Glutamatergic neuron (in vitro differentiated cells): ENCODE measurements around the gene SIGLEC1. TPM values are rescaled to one million over a fixed set of nuclear protein-coding genes. Genes with fewer than 3 reads are reported as not detected.
A peak's percentile ranks its signal among the peaks of the same experiment; 100 is the strongest.

Experiments used
- DNase-seq: peaks from one replicate; pipeline ENCODE4 v3.0.0; 2022
- H3K27ac Mint-ChIP-seq: one replicate; pipeline ENCODE4 v1.8.0; 2020; ENCODE audit warnings: mild to moderate bottlenecking, mixed read lengths, inconsistent platforms; ENCODE audit not compliant: unreplicated experiment
- H3K27me3 Mint-ChIP-seq: one replicate; pipeline ENCODE4 v1.8.0; 2020; ENCODE audit warnings: mild to moderate bottlenecking, moderate library complexity, mixed read lengths, inconsistent platforms; ENCODE audit not compliant: unreplicated experiment
- H3K36me3 Mint-ChIP-seq: one replicate; pipeline ENCODE4 v1.8.0; 2020; ENCODE audit warnings: mild to moderate bottlenecking, mixed read lengths, inconsistent platforms; ENCODE audit not compliant: unreplicated experiment
- H3K4me1 Mint-ChIP-seq: one replicate; pipeline ENCODE4 v1.8.0; 2020; ENCODE audit warnings: mild to moderate bottlenecking, low read depth, mixed read lengths, inconsistent platforms; ENCODE audit not compliant: unreplicated experiment
- H3K4me3 Mint-ChIP-seq: one replicate; pipeline ENCODE4 v1.8.0; 2020; ENCODE audit warnings: mild to moderate bottlenecking, mixed read lengths, inconsistent platforms; ENCODE audit not compliant: unreplicated experiment
- H3K9me3 Mint-ChIP-seq: one replicate; pipeline ENCODE4 v1.8.0; 2020; ENCODE audit warnings: mild to moderate bottlenecking, moderate library complexity, mixed read lengths, inconsistent platforms; ENCODE audit not compliant: unreplicated experiment
- total RNA-seq: library from RNA; stranded (reverse); fragmentation: NEBNext Ultra II Directional; extraction: Animal tissue kit (Norgen Biotek cat#: 25700); gene quantifications from one replicate; pipeline ENCODE4 v1.2.1, GENCODE V29; 2021; ENCODE audit not compliant: unreplicated experiment
- TF ChIP-seq, protein P1 (sequence below): fragments of 200-600 bp; sonication (generic); IDR thresholded peaks from one replicate; pipeline ENCODE4 v1.5.0; 2021; ENCODE audit not compliant: partially characterized antibody, unreplicated experiment

The SIGLEC1 gene
- total RNA-seq, 1 donor from 2014 or later: not detected

DNA sequence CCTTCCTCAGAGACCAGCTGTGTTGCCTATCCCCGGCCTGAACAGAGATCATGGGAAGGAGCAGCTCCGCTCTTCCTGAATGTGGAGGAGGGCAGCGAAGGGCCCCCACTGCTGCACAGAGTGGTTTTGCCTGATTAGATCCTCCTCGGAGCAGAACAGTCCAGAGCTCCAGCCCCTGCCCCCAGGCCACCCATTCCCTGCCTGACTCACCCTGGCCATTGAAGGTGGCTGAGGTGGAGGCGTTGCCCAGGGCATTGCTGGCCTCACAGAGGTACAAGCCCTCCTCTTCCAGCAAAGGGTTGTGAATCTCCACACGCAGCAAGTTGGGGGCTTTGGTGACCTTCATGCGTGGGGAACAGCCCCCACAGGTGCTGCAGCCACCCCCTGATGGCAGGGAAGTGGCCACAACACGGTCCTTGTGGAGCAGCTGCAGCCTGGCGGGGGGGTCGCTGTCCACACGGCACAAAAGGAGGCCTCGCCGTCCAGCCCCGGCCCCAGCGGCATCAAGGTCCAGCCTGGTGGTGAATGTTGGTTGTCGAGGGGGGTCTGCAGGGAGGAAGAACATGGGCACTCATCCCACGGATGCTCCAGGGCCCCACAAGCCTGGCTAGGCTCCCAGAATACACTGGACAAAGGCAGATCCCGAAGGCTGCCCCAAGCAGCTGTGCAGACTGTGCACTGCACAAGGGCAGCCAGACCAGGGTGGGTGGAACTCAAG is 14.7 kb downstream of the SIGLEC1 start:
- H3K4me3 Mint-ChIP-seq: no peak overlapping the region
- H3K9me3 Mint-ChIP-seq: peaks cover 2% of the 10 kb centered on the region
- no peak overlapping the region for H3K27ac Mint-ChIP-seq
- no peaks in the 10 kb centered on the region for H3K4me1 Mint-ChIP-seq
- DNase-seq: no peak
- TF ChIP-seq, protein P1, sequence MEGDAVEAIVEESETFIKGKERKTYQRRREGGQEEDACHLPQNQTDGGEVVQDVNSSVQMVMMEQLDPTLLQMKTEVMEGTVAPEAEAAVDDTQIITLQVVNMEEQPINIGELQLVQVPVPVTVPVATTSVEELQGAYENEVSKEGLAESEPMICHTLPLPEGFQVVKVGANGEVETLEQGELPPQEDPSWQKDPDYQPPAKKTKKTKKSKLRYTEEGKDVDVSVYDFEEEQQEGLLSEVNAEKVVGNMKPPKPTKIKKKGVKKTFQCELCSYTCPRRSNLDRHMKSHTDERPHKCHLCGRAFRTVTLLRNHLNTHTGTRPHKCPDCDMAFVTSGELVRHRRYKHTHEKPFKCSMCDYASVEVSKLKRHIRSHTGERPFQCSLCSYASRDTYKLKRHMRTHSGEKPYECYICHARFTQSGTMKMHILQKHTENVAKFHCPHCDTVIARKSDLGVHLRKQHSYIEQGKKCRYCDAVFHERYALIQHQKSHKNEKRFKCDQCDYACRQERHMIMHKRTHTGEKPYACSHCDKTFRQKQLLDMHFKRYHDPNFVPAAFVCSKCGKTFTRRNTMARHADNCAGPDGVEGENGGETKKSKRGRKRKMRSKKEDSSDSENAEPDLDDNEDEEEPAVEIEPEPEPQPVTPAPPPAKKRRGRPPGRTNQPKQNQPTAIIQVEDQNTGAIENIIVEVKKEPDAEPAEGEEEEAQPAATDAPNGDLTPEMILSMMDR: no peak
- H3K36me3 Mint-ChIP-seq: no peaks in the 10 kb centered on the region
- no peaks in the 10 kb centered on the region for H3K27me3 Mint-ChIP-seq

DNA sequence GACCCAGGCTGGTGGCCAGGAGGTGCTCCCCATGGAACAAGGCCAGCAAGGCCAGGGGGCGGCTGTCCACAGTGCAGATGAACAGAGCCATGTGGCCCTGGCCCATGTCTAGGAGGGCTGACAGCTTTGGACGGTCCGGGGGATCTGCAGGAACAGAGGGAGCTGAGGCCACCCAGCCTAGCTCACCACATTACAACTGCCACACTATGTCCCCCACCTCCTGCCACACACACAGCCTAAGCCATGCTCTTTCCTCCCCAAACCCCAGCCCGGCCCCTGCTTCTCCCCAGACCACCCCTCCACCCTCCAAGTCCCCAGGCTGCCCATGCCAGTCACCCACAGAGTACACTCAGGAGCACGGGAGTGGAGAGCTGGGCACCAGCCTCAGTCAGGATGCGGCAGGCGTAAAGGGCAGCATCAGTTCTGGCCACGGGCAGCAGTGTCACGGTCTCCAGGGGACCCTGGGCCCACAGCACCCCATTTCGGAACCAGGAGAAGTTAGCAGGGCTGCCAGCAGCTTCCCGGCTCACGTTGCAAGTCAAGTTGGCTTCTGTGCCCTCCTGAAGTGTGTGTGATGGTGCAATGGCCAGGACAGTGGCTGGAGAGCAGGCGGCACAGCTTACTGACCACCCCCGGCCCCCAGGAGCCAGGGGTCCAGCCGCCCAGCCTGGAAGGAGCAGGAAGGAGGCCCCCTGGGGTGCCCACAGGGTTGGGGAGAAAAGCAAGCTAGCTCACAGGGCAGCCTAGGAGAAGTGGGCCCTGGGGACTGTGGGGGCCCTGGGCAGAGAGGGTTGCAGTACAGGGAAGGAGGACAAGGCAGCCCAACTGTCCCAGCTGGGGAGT is 15.4 kb downstream of the SIGLEC1 start:
- Mint-ChIP-seq H3K36me3 (no peaks in the 10 kb centered on the region), H3K27me3 (no peaks in the 10 kb centered on the region), H3K27ac (no peak overlapping the region), H3K4me3 (no peak overlapping the region), H3K9me3 (peaks cover 2% of the 10 kb centered on the region), H3K4me1 (no peaks in the 10 kb centered on the region)
- no peak for DNase-seq
- TF ChIP-seq, protein P1: no peak

DNA sequence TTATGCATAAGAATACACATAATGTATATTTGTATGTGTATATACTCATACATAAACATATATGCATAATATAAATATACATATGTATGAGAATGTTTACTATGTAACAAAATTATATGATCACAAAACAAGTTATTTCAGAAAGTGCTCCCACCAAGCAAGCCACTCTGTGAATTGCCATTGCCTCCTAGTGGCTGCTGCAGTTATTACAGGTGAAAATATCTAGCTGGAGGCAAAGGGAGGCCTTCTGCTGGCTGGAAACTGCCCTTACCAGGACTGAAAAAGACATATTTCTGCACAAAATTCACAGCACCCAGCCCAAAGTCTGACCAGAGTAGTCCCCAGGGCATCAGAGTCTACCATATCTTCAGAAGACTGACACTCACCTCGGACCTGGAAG is 16.2 kb downstream of the SIGLEC1 start:
- H3K36me3 Mint-ChIP-seq: no peaks in the 10 kb centered on the region
- peaks cover 2% of the 10 kb centered on the region for H3K9me3 Mint-ChIP-seq

DNA sequence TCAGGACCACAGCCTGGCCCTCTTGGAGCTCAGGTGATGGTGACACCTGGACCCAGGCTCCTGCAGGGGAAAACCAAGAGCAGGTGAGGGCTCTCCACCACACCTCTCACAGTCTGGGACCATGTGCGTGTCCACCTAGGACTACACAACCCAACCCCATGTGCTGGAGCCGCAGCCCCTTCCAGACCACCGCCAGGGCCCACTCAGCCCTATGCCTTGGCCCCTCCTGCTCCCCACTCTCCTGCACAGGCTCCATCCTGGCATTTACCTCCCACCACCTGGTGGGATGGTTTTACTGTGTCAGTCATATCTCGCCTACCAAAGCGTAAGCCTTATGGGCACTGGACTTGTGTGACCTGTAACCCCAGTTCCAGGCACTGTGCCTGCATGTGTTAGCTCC is 17.5 kb downstream of the SIGLEC1 start:
- Mint-ChIP-seq H3K9me3 (peaks cover 2% of the 10 kb centered on the region), H3K27me3 (peaks cover 2% of the 10 kb centered on the region), H3K4me1 (no peaks in the 10 kb centered on the region), H3K36me3 (no peaks in the 10 kb centered on the region), H3K4me3 (no peak overlapping the region), H3K27ac (no peak overlapping the region)
- TF ChIP-seq, protein P1: no peak
- DNase-seq: no peak

More for the DNA sequence above, 16.2 kb downstream of the SIGLEC1 start:
- TF ChIP-seq, protein P1: peak; percentile 72
- Mint-ChIP-seq H3K4me3 (no peak overlapping the region), H3K27me3 (no peaks in the 10 kb centered on the region), H3K4me1 (no peaks in the 10 kb centered on the region), H3K27ac (no peak overlapping the region)
- no peak for DNase-seq

DNA sequence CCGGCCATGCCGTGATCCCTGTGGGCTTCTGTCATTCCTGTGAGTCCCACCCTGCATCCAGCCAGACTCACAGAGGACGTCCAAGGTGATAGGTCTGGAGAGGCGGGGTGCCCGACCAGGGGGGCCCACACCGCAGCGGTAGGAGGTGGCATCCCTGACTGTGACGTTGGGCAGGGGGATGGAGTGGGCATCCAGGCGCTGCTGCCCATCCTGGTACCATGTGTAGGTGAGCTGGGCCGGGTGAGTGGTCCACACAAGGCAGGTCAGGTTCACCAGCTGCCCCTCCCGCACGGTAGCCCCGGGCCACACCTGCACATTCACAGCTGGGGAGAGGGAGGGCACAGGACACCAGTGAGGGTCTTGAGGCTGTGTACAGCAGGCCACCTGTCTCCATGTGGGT is 19.0 kb downstream of the SIGLEC1 start:
- TF ChIP-seq, protein P1: no peak
- H3K9me3 Mint-ChIP-seq: peaks cover 3% of the 10 kb centered on the region
- H3K27me3 Mint-ChIP-seq: peaks cover 2% of the 10 kb centered on the region
- no peak overlapping the region for H3K27ac Mint-ChIP-seq
- H3K4me3 Mint-ChIP-seq: no peak overlapping the region
- DNase-seq: no peak
- H3K36me3 Mint-ChIP-seq: no peaks in the 10 kb centered on the region
- H3K4me1 Mint-ChIP-seq: no peaks in the 10 kb centered on the region
